Panc1 (cell line): ENCODE results near the gene KIFC3. TPM values are rescaled to one million over a fixed set of nuclear protein-coding genes. Genes with fewer than 3 reads are reported as not detected.

ENCODE experiments used
- ATAC-seq: fragments of 200-7000 bp; cut with Tn5 transposase; 2 replicates; pipeline ENCODE4 v1.9.1; 2020; ENCODE audit warnings: mild to moderate bottlenecking, moderate library complexity
- BruUV-seq: library from RNA; stranded (reverse); fragments of 400-500 nt; replicated peaks from 2 replicates; lab custom pipeline; 2021; lab: Mats Ljungman, UMichigan
- CTCF ChIA-PET: fragments of 300-600 bp; sonication (Branson Sonifier 250); formaldehyde crosslinking; loops from one replicate; lab custom pipeline; 2022; ENCODE audit warnings: antibody characterized with exemption; lab: Charles Lee
- POLR2A ChIA-PET: fragments of 300-600 bp; sonication (Branson Sonifier 250); formaldehyde crosslinking; loops from one replicate; lab custom pipeline; 2022; ENCODE audit warnings: antibody characterized with exemption; lab: Charles Lee
- DNase-seq: peaks from one replicate; pipeline ENCODE4 v3.0.0-alpha.2; 2010; ENCODE audit warnings: low read depth, low spot score
- H3K27ac ChIP-seq: 2 replicates; pipeline ENCODE4 v1.5.1; 2011; ENCODE audit warnings: mild to moderate bottlenecking, low read length, inconsistent platforms
- H3K27me3 ChIP-seq: fragments of 200-500 bp; sonication (Bioruptor generic); 2 replicates; pipeline ENCODE4 v1.6.0; 2014; ENCODE audit warnings: low read length, inconsistent platforms; ENCODE audit not compliant: control insufficient read depth, insufficient read depth
- H3K36me3 ChIP-seq: fragments of 200-500 bp; sonication (Bioruptor generic); 2 replicates; pipeline ENCODE4 v1.5.1; 2014; ENCODE audit warnings: inconsistent platforms, mild to moderate bottlenecking, low read length, moderate library complexity; ENCODE audit not compliant: control insufficient read depth, insufficient read depth
- H3K4me1 ChIP-seq: 2 replicates; pipeline ENCODE4 v1.5.1; 2011; ENCODE audit warnings: inconsistent platforms, mild to moderate bottlenecking, low read length, moderate library complexity; ENCODE audit not compliant: control insufficient read depth, insufficient read depth
- H3K4me3 ChIP-seq, 2 experiments: 2 replicates each; pipeline ENCODE4 v1.5.1; 2011 to 2012; ENCODE audit warnings: low read depth in 2 of 2, low read length in 2 of 2, mild to moderate bottlenecking in 2 of 2, inconsistent platforms in 1 of 2, moderate library complexity in 1 of 2
- H3K9me3 ChIP-seq: fragments of 200-500 bp; sonication (Bioruptor generic); 2 replicates; pipeline ENCODE4 v1.5.1; 2014; ENCODE audit warnings: low read depth, mild to moderate bottlenecking, inconsistent platforms, low read length, moderate library complexity; ENCODE audit not compliant: control insufficient read depth, insufficient read depth
- CTCF ChIP-seq: fragments of 450-650 bp; IDR thresholded peaks from 2 replicates; pipeline ENCODE4 v1.5.1; 2017; ENCODE audit warnings: mild to moderate bottlenecking
- POLR2AphosphoS5 ChIP-seq: IDR thresholded peaks from 2 replicates; pipeline ENCODE4 v1.6.1; 2012; ENCODE audit warnings: mild to moderate bottlenecking, low read depth, low read length, moderate library complexity
- SIN3A ChIP-seq: IDR thresholded peaks from 2 replicates; pipeline ENCODE4 v1.6.1; 2012; ENCODE audit warnings: low read depth, mild to moderate bottlenecking, low read length, moderate library complexity, borderline replicate concordance; ENCODE audit not compliant: insufficient read depth
- TCF7L2 ChIP-seq: IDR thresholded peaks from 2 replicates; pipeline ENCODE4 v1.6.1; 2011; ENCODE audit warnings: mild to moderate bottlenecking, low read depth, low read length, inconsistent platforms
- in situ Hi-C: cut with HindIII; loops from 2 replicates; pipeline ENCODE4 v1.10.0; 2016; ENCODE audit warnings: low sequenced_read_pairs, low pct_unique_long_range_greater_than_20kb
- intact Hi-C: fragments of 100-400 bp; cut with micrococcal nuclease; formaldehyde crosslinking; loops from one replicate; pipeline ENCODE4 v1.10.0; 2022; ENCODE audit not compliant: unreplicated experiment
- total RNA-seq: library from RNA; stranded (reverse); gene quantifications from one replicate; pipeline ENCODE4 v1.2.1, GENCODE V29; 2021; ENCODE audit not compliant: unreplicated experiment
- TF ChIP-seq, protein P1 (sequence below), 2 experiments: IDR thresholded peaks; 2 replicates each; pipeline ENCODE4 v1.6.1; 2011 to 2012; ENCODE audit warnings: low read depth in 2 of 2, control low read depth in 1 of 2, low read length in 1 of 2, mild to moderate bottlenecking in 1 of 2, moderate library complexity in 1 of 2; ENCODE audit not compliant: insufficient read depth in 1 of 2

Gene KIFC3
- total RNA-seq, 1 experiment from 2014 or later, result 51.5 TPM

- Histone ChIP-seq H3K9me3 (no peaks in the 10 kb centered on the region), H3K4me3 (peak overlapping the region; percentile 75 to 81), H3K36me3 (peaks cover 3% of the 10 kb centered on the region; the same call in 1 of the 2 replicates), H3K27me3 (no peaks in the 10 kb centered on the region), H3K27ac (peak overlapping the region; percentile 34; the same call in 1 of the 2 replicates), H3K4me1 (peaks cover 4% of the 10 kb centered on the region)
- DNase-seq, result no peak
- ChIA-PET POLR2A (no interaction called here), CTCF (interaction anchor here (0.6 to 1.2 kb wide), 5 partner anchors 21 to 179 kb away, joined by 3 to 17 read pairs (median 4); partner anchors contain the start of gene DRC7)
- TF ChIP-seq CTCF (no peak), TCF7L2 (no peak), POLR2AphosphoS5 (no peak), SIN3A (no peak)
- TF ChIP-seq, protein P1, sequence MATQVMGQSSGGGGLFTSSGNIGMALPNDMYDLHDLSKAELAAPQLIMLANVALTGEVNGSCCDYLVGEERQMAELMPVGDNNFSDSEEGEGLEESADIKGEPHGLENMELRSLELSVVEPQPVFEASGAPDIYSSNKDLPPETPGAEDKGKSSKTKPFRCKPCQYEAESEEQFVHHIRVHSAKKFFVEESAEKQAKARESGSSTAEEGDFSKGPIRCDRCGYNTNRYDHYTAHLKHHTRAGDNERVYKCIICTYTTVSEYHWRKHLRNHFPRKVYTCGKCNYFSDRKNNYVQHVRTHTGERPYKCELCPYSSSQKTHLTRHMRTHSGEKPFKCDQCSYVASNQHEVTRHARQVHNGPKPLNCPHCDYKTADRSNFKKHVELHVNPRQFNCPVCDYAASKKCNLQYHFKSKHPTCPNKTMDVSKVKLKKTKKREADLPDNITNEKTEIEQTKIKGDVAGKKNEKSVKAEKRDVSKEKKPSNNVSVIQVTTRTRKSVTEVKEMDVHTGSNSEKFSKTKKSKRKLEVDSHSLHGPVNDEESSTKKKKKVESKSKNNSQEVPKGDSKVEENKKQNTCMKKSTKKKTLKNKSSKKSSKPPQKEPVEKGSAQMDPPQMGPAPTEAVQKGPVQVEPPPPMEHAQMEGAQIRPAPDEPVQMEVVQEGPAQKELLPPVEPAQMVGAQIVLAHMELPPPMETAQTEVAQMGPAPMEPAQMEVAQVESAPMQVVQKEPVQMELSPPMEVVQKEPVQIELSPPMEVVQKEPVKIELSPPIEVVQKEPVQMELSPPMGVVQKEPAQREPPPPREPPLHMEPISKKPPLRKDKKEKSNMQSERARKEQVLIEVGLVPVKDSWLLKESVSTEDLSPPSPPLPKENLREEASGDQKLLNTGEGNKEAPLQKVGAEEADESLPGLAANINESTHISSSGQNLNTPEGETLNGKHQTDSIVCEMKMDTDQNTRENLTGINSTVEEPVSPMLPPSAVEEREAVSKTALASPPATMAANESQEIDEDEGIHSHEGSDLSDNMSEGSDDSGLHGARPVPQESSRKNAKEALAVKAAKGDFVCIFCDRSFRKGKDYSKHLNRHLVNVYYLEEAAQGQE (IDR thresholded peaks at IDR 0.05; ENCODE audit: insufficient read depth in 1 of 2, low read depth in 2 of 2, low read length in 1 of 2), result no peak
- in situ Hi-C loops, result no loop called here
- no peak for ATAC-seq
- BruUV-seq, result no TSS peak
- intact Hi-C loops, result loop anchor here (5.0 kb wide), 1 partner anchor 144 kb away; no protein-coding TSS in a partner anchor
Measured at GRCh38 chr16:57736419-57737351, 65.6 kb downstream of the KIFC3 start.

GRCh38 chr16:57735755-57736418, 66.4 kb downstream of the KIFC3 start, which contains the start of gene KATNB1:
Gene KATNB1, plus strand, starts transcription at chr16:57735770. Its CDS starts 1,474 bp downstream, at chr16:57737244.
- no peaks in the 10 kb centered on the region for H3K9me3 ChIP-seq
- ChIA-PET CTCF (interaction anchor here (0.6 to 1.2 kb wide), 6 partner anchors 13 to 763 kb away, joined by 3 to 17 read pairs (median 4); partner anchors contain the start of gene DRC7), POLR2A (interaction anchor here (0.8 kb wide), 1 partner anchor 94 kb away, joined by 3 read pairs; no protein-coding TSS in a partner anchor)
- peak within 1 kb of the TSS; percentile 93 for H3K27ac ChIP-seq
- TF ChIP-seq SIN3A, result no peak
- TF ChIP-seq CTCF, result no peak
- TF ChIP-seq TCF7L2, result 0 out of 2 replicates have a peak, but pooled peaks have one; percentile 1
- H3K36me3 ChIP-seq, result peaks cover 3% of the 10 kb centered on the region; the same call in 1 of the 2 replicates
- no peaks in the 10 kb centered on the region for H3K27me3 ChIP-seq
- BruUV-seq, result no TSS peak
- H3K4me1 ChIP-seq, result peaks cover 4% of the 10 kb centered on the region
- no peak for DNase-seq
- ATAC-seq, result peak; percentile 48
- intact Hi-C loops (loop anchor here (5.0 kb wide), 1 partner anchor 144 kb away; no protein-coding TSS in a partner anchor), in situ Hi-C loops (no loop called here)
- peak within 1 kb of the TSS; percentile 75 to 81 for H3K4me3 ChIP-seq
